Measurements from ENCODE around the gene ZNF518A.
"Not testable (repeated sequence)": the region's sequence is repeated elsewhere in the genome, so short reads cannot be mapped to it uniquely, and the experiment has no call there.

Gene ZNF518A

GRCh38 chr10:96188421-96188820 is 58.3 kb downstream of the ZNF518A start:
- H3K9me3 ChIP-seq (ENCODE audit: control insufficient read depth, low read length) = no peaks in the 10 kb centered on the region
- H3K4me3 ChIP-seq (ENCODE audit: insufficient read depth, low read depth, low read length) = no peak overlapping the region
- no peaks in the 10 kb centered on the region for H3K27me3 ChIP-seq (ENCODE audit: control insufficient read depth, insufficient read depth, low read length, poor library complexity, severe bottlenecking)
- no peaks in the 10 kb centered on the region for H3K4me1 ChIP-seq (ENCODE audit: control insufficient read depth, insufficient read depth, low read length)
- 90 to 95% methylated on average over 2 of the region's 2 CpGs for WGBS, 2 experiments
- no peak overlapping the region for H3K27ac ChIP-seq (ENCODE audit: insufficient read depth, low read depth, low read length, poor library complexity, severe bottlenecking)
- H3K36me3 ChIP-seq (ENCODE audit: control insufficient read depth, insufficient read depth, low read length) = no peaks in the 10 kb centered on the region

GRCh38 chr10:96188916-96189315 is 58.8 kb downstream of the ZNF518A start:
- WGBS, 2 experiments = 93 to 95% methylated on average over 1 of the region's 1 CpG
- H3K4me3 ChIP-seq (ENCODE audit: insufficient read depth, low read depth, low read length) = no peak overlapping the region

GRCh38 chr10:96189505-96189904 is 59.4 kb downstream of the ZNF518A start:
- not testable (repeated sequence) for H3K27me3 ChIP-seq (ENCODE audit: control insufficient read depth, insufficient read depth, low read length, poor library complexity, severe bottlenecking); H3K4me3 ChIP-seq (ENCODE audit: insufficient read depth, low read depth, low read length); H3K36me3 ChIP-seq (ENCODE audit: control insufficient read depth, insufficient read depth, low read length); H3K27ac ChIP-seq (ENCODE audit: insufficient read depth, low read depth, low read length, poor library complexity, severe bottlenecking); H3K4me1 ChIP-seq (ENCODE audit: control insufficient read depth, insufficient read depth, low read length); H3K9me3 ChIP-seq (ENCODE audit: control insufficient read depth, low read length)
- 79 to 83% methylated on average over 1 of the region's 1 CpG for WGBS, 2 experiments

More at GRCh38 chr10:96188916-96189315, 58.8 kb downstream of the ZNF518A start:
- Histone ChIP-seq H3K27me3 (ENCODE audit: control insufficient read depth, insufficient read depth, low read length, poor library complexity, severe bottlenecking) (no peaks in the 10 kb centered on the region), H3K27ac (ENCODE audit: insufficient read depth, low read depth, low read length, poor library complexity, severe bottlenecking) (no peak overlapping the region), H3K9me3 (ENCODE audit: control insufficient read depth, low read length) (no peaks in the 10 kb centered on the region), H3K36me3 (ENCODE audit: control insufficient read depth, insufficient read depth, low read length) (no peaks in the 10 kb centered on the region), H3K4me1 (ENCODE audit: control insufficient read depth, insufficient read depth, low read length) (no peaks in the 10 kb centered on the region)

GRCh38 chr10:96201525-96201924 is 71.4 kb downstream of the ZNF518A start:
- H3K36me3 ChIP-seq (ENCODE audit: control insufficient read depth, insufficient read depth, low read length) = no peaks in the 10 kb centered on the region
- H3K4me3 ChIP-seq (ENCODE audit: insufficient read depth, low read depth, low read length) = no peak overlapping the region
- no peak overlapping the region for H3K27ac ChIP-seq (ENCODE audit: insufficient read depth, low read depth, low read length, poor library complexity, severe bottlenecking)
- H3K9me3 ChIP-seq (ENCODE audit: control insufficient read depth, low read length) = no peaks in the 10 kb centered on the region
- no peaks in the 10 kb centered on the region for H3K27me3 ChIP-seq (ENCODE audit: control insufficient read depth, insufficient read depth, low read length, poor library complexity, severe bottlenecking)
- no peaks in the 10 kb centered on the region for H3K4me1 ChIP-seq (ENCODE audit: control insufficient read depth, insufficient read depth, low read length)
- WGBS, 2 experiments = 50 to 71% methylated on average over 1 of the region's 1 CpG

GRCh38 chr10:96205580-96205979 is 75.5 kb downstream of the ZNF518A start:
- H3K27ac ChIP-seq (ENCODE audit: insufficient read depth, low read depth, low read length, poor library complexity, severe bottlenecking) = no peak overlapping the region
- WGBS, 2 experiments = 84 to 93% methylated on average over 1 of the region's 1 CpG
- H3K4me3 ChIP-seq (ENCODE audit: insufficient read depth, low read depth, low read length) = no peak overlapping the region
- no peaks in the 10 kb centered on the region for H3K27me3 ChIP-seq (ENCODE audit: control insufficient read depth, insufficient read depth, low read length, poor library complexity, severe bottlenecking)
- no peaks in the 10 kb centered on the region for H3K4me1 ChIP-seq (ENCODE audit: control insufficient read depth, insufficient read depth, low read length)
- no peaks in the 10 kb centered on the region for H3K9me3 ChIP-seq (ENCODE audit: control insufficient read depth, low read length)
- H3K36me3 ChIP-seq (ENCODE audit: control insufficient read depth, insufficient read depth, low read length) = no peaks in the 10 kb centered on the region

GRCh38 chr10:96208271-96208670 is 78.2 kb downstream of the ZNF518A start:
- no peaks in the 10 kb centered on the region for H3K36me3 ChIP-seq (ENCODE audit: control insufficient read depth, insufficient read depth, low read length)
- no peaks in the 10 kb centered on the region for H3K4me1 ChIP-seq (ENCODE audit: control insufficient read depth, insufficient read depth, low read length)
- no peak overlapping the region for H3K27ac ChIP-seq (ENCODE audit: insufficient read depth, low read depth, low read length, poor library complexity, severe bottlenecking)
- 88 to 95% methylated on average over 2 of the region's 2 CpGs for WGBS, 2 experiments
- H3K9me3 ChIP-seq (ENCODE audit: control insufficient read depth, low read length) = no peaks in the 10 kb centered on the region
- H3K27me3 ChIP-seq (ENCODE audit: control insufficient read depth, insufficient read depth, low read length, poor library complexity, severe bottlenecking) = no peaks in the 10 kb centered on the region
- H3K4me3 ChIP-seq (ENCODE audit: insufficient read depth, low read depth, low read length) = no peak overlapping the region

DNA sequence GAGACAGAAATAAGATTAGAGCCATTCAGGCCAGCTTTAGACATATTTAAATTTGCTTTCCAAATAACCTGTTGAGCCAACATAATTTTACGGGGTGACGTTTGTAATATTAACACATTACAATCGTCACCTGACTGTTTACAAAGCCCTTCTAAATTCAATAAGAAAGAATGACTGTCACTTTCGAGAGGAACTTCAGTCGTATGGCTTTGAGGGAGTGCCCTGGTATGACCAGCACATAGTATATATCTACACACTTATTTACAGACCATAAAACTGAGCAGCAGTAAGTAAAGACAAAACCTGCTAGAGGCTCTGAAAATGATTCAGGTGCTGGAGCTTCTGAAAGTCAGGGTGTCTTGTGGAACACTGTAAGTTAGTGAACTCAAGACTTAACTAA is 78.8 kb downstream of the ZNF518A start:
- H3K36me3 ChIP-seq (ENCODE audit: control insufficient read depth, insufficient read depth, low read length) = no peaks in the 10 kb centered on the region
- H3K9me3 ChIP-seq (ENCODE audit: control insufficient read depth, low read length) = no peaks in the 10 kb centered on the region
- no peak overlapping the region for H3K4me3 ChIP-seq (ENCODE audit: insufficient read depth, low read depth, low read length)
- no peaks in the 10 kb centered on the region for H3K27me3 ChIP-seq (ENCODE audit: control insufficient read depth, insufficient read depth, low read length, poor library complexity, severe bottlenecking)
- 90 to 99% methylated on average over 4 of the region's 5 CpGs for WGBS, 2 experiments
- H3K4me1 ChIP-seq (ENCODE audit: control insufficient read depth, insufficient read depth, low read length) = no peaks in the 10 kb centered on the region
- no peak overlapping the region for H3K27ac ChIP-seq (ENCODE audit: insufficient read depth, low read depth, low read length, poor library complexity, severe bottlenecking)

- Histone ChIP-seq H3K27me3 (ENCODE audit: control insufficient read depth, insufficient read depth, low read length, poor library complexity, severe bottlenecking) (no peaks in the 10 kb centered on the region), H3K4me1 (ENCODE audit: control insufficient read depth, insufficient read depth, low read length) (no peaks in the 10 kb centered on the region), H3K4me3 (ENCODE audit: insufficient read depth, low read depth, low read length) (no peak overlapping the region), H3K27ac (ENCODE audit: insufficient read depth, low read depth, low read length, poor library complexity, severe bottlenecking) (no peak overlapping the region), H3K36me3 (ENCODE audit: control insufficient read depth, insufficient read depth, low read length) (no peaks in the 10 kb centered on the region), H3K9me3 (ENCODE audit: control insufficient read depth, low read length) (no peaks in the 10 kb centered on the region)
These were observed 81.7 kb downstream of the ZNF518A start for GRCh38 chr10:96211764-96212163.

- Histone ChIP-seq H3K4me3 (ENCODE audit: insufficient read depth, low read depth, low read length) (no peak overlapping the region), H3K27ac (ENCODE audit: insufficient read depth, low read depth, low read length, poor library complexity, severe bottlenecking) (no peak overlapping the region), H3K36me3 (ENCODE audit: control insufficient read depth, insufficient read depth, low read length) (no peaks in the 10 kb centered on the region), H3K27me3 (ENCODE audit: control insufficient read depth, insufficient read depth, low read length, poor library complexity, severe bottlenecking) (no peaks in the 10 kb centered on the region), H3K4me1 (ENCODE audit: control insufficient read depth, insufficient read depth, low read length) (no peaks in the 10 kb centered on the region), H3K9me3 (ENCODE audit: control insufficient read depth, low read length) (no peaks in the 10 kb centered on the region)
- WGBS, 2 experiments = 83 to 100% methylated on average over 1 of the region's 1 CpG
These were observed 82.8 kb downstream of the ZNF518A start for GRCh38 chr10:96212911-96213310.

All from ectodermal cell (in vitro differentiated cells).